GM23338 (cell line): ENCODE data around the gene YPEL2. TPM values are rescaled to one million over a fixed set of nuclear protein-coding genes. Genes with fewer than 3 reads are reported as not detected.

Experiments used
- ATAC-seq: fragments of 200-7000 bp; cut with Tn5 transposase; 3 replicates; pipeline ENCODE4 v1.9.1; 2020
- DNase-seq: peaks from one replicate; pipeline ENCODE4 v3.0.0-alpha.2; 2015; ENCODE audit warnings: low spot score
- H2AFZ ChIP-seq: fragments of 200-600 bp; sonication (generic); 2 replicates; pipeline ENCODE4 v1.8.0; 2016; ENCODE audit warnings: antibody characterized with exemption, mild to moderate bottlenecking, moderate library complexity
- H3F3A ChIP-seq: fragments of 200-600 bp; sonication (generic); replicated peaks from 2 replicates; pipeline ENCODE4 v1.8.0; 2017; ENCODE audit warnings: antibody characterized with exemption, mixed run types, low read depth
- H3K27ac ChIP-seq: fragments of 200-600 bp; sonication (generic); 2 replicates; pipeline ENCODE4 v1.6.1; 2016; ENCODE audit warnings: low read depth
- H3K27me3 ChIP-seq: fragments of 200-600 bp; sonication (generic); 2 replicates; pipeline ENCODE4 v1.8.0; 2016; ENCODE audit warnings: mild to moderate bottlenecking, mixed run types, moderate library complexity; ENCODE audit not compliant: insufficient read depth
- H3K36me3 ChIP-seq: fragments of 200-600 bp; sonication (generic); 2 replicates; pipeline ENCODE4 v1.8.0; 2016; ENCODE audit warnings: mild to moderate bottlenecking; ENCODE audit not compliant: insufficient read depth
- H3K4me1 ChIP-seq: fragments of 200-600 bp; sonication (generic); 2 replicates; pipeline ENCODE4 v1.8.0; 2016; ENCODE audit warnings: mild to moderate bottlenecking, moderate library complexity; ENCODE audit not compliant: insufficient read depth
- H3K4me2 ChIP-seq: fragments of 200-600 bp; sonication (generic); 2 replicates; pipeline ENCODE4 v1.7.1; 2017; ENCODE audit warnings: mixed run types
- H3K4me3 ChIP-seq: fragments of 200-600 bp; sonication (generic); 2 replicates; pipeline ENCODE4 v1.6.1; 2016; ENCODE audit warnings: mixed run types
- H3K79me2 ChIP-seq: fragments of 200-600 bp; sonication (generic); replicated peaks from 2 replicates; pipeline ENCODE4 v1.8.0; 2017; ENCODE audit warnings: mild to moderate bottlenecking; ENCODE audit not compliant: insufficient read depth
- H3K9me2 ChIP-seq: fragments of 200-600 bp; sonication (generic); 2 replicates; pipeline ENCODE4 v1.8.0; 2017; ENCODE audit not compliant: insufficient read depth
- H4K20me1 ChIP-seq: fragments of 200-600 bp; sonication (generic); replicated peaks from 2 replicates; pipeline ENCODE4 v1.8.0; 2017; ENCODE audit warnings: mild to moderate bottlenecking; ENCODE audit not compliant: insufficient read depth
- H3K27ac Mint-ChIP-seq: 2 replicates; pipeline ENCODE4 v1.8.0; 2020; ENCODE audit warnings: inconsistent platforms, mild to moderate bottlenecking, moderate library complexity, mixed read lengths
- H3K27me3 Mint-ChIP-seq: 3 replicates; pipeline ENCODE4 v1.8.0; 2022; ENCODE audit warnings: low read depth, mild to moderate bottlenecking, moderate library complexity, mixed read lengths, inconsistent platforms; ENCODE audit not compliant: insufficient read depth, poor library complexity
- H3K36me3 Mint-ChIP-seq: 3 replicates; pipeline ENCODE4 v1.8.0; 2021; ENCODE audit warnings: low read depth, mild to moderate bottlenecking, inconsistent platforms, moderate library complexity, mixed read lengths
- H3K4me1 Mint-ChIP-seq: 3 replicates; pipeline ENCODE4 v1.8.0; 2020; ENCODE audit warnings: mild to moderate bottlenecking, inconsistent platforms, mixed read lengths
- H3K4me3 Mint-ChIP-seq: 3 replicates; pipeline ENCODE4 v1.8.0; 2021; ENCODE audit warnings: moderate library complexity, mild to moderate bottlenecking, inconsistent platforms, mixed read lengths
- H3K9me3 Mint-ChIP-seq: 3 replicates; pipeline ENCODE4 v1.8.0; 2020; ENCODE audit warnings: moderate library complexity, mild to moderate bottlenecking, inconsistent platforms, mixed read lengths
- CREB1 ChIP-seq: fragments of 250-450 bp; sonication (Bioruptor Pico); IDR thresholded peaks from 2 replicates; pipeline ENCODE4 v1.5.0; 2020; ENCODE audit warnings: low read depth, mild to moderate bottlenecking, moderate library complexity
- EZH2 ChIP-seq: fragments of 200-600 bp; sonication (generic); IDR thresholded peaks from one replicate; pipeline ENCODE4 v1.8.0; 2017; ENCODE audit warnings: antibody characterized with exemption, mild to moderate bottlenecking, low read depth; ENCODE audit not compliant: unreplicated experiment
- EZH2phosphoT487 ChIP-seq: fragments of 200-600 bp; sonication (generic); IDR thresholded peaks from one replicate; pipeline ENCODE4 v1.8.1; 2018; ENCODE audit warnings: antibody characterized with exemption; ENCODE audit not compliant: unreplicated experiment
- JUNB ChIP-seq: IDR thresholded peaks from one replicate; pipeline ENCODE4 v1.6.1; 2016; ENCODE audit warnings: antibody characterized with exemption; ENCODE audit not compliant: unreplicated experiment
- NANOG ChIP-seq: IDR thresholded peaks from 2 replicates; pipeline ENCODE4 v1.6.1; 2016; ENCODE audit warnings: antibody characterized with exemption, borderline replicate concordance
- POLR2AphosphoS5 ChIP-seq: IDR thresholded peaks from 2 replicates; pipeline ENCODE4 v1.6.1; 2016; ENCODE audit warnings: antibody characterized with exemption, low read depth
- REST ChIP-seq: IDR thresholded peaks from one replicate; pipeline ENCODE4 v1.6.1; 2018; ENCODE audit warnings: antibody characterized with exemption; ENCODE audit not compliant: unreplicated experiment
- STAT1 ChIP-seq: IDR thresholded peaks from one replicate; pipeline ENCODE4 v1.6.1; 2016; ENCODE audit warnings: antibody characterized with exemption; ENCODE audit not compliant: unreplicated experiment
- ZNF114 ChIP-seq: fragments of 250-450 bp; sonication (Bioruptor Pico); IDR thresholded peaks from 2 replicates; pipeline ENCODE4 v1.5.0; 2020; ENCODE audit warnings: mild to moderate bottlenecking, moderate library complexity
- ZNF331 ChIP-seq: fragments of 250-450 bp; sonication (Bioruptor Pico); IDR thresholded peaks from 2 replicates; pipeline ENCODE4 v1.5.0; 2020; ENCODE audit warnings: low read depth, mild to moderate bottlenecking, moderate library complexity
- ZNF462 ChIP-seq: fragments of 250-450 bp; sonication (Bioruptor Pico); IDR thresholded peaks from 2 replicates; pipeline ENCODE4 v1.5.0; 2020; ENCODE audit warnings: mild to moderate bottlenecking, moderate library complexity
- polyA plus RNA-seq: library from polyadenylated mRNA; unstranded; fragments of >200 nt; fragmentation: Nextera tagmentation; extraction: Ambion mirVana; gene quantifications from 2 replicates; pipeline ENCODE4 v1.2.1, GENCODE V29; 2016
- total RNA-seq: library from RNA; depleted of rRNA; stranded (reverse); fragments of >200 nt; shearing (Covaris generic); gene quantifications from 2 replicates; pipeline ENCODE4 v1.2.3, GENCODE V29; 2014
- TF ChIP-seq, protein P1 (sequence below): IDR thresholded peaks from 2 replicates; pipeline ENCODE4 v1.6.1; 2016; ENCODE audit warnings: antibody characterized with exemption
- TF ChIP-seq, protein P2 (sequence below), 2 experiments: fragments of 200-600 bp in 1 of 2; sonication (generic) in 1 of 2; conservative IDR thresholded peaks; 2 replicates each; pipeline versions ENCODE4 v1.5.1 to v1.6.1; 2016 to 2017; ENCODE audit warnings: antibody characterized with exemption in 2 of 2, low read depth in 2 of 2, mild to moderate bottlenecking in 2 of 2, moderate library complexity in 1 of 2

Gene YPEL2
- total and polyA plus RNA-seq, 2 experiments from 2014 or later, result 4.1 to 5.2 TPM

DNA sequence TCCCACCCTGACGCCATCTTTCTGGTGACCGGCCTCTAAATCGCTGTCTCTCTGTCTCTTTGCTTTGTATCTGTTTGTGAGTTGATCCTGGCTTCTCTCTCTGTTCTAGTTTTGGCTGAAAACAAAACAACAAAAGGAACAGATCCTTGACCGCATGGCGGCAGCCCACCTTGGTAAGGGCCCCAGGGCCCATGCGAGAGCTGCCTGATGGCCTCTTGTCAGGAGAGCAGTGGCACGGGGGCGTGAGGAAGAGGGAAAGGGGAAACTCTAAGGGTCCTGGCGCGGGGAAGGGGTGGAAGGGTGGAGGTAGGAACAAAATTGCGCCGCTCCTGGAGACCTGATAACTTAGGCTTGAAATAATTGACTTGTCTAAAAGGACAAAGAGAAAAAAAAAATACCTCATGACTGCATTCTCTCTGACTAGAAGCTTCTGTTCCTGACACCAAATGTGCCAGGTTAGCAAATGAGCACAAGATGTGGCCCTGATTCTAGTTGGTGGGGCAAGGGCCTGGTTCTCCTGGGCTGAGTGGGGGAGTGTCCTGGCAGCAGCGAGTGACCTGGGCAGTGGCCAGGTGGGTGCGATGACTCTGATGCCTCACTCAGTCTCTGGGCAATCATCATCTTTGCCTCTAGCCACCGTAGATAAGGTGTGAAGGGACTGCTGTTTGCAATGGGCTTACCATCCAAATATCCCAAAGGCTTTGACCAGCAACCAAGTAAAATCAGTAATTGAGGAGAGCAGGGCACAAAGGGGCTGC, 66.0 kb downstream of the YPEL2 start:
- no peaks in the 10 kb centered on the region for H3K9me2 ChIP-seq
- no peak overlapping the region for H3K27ac ChIP-seq
- no peaks in the 10 kb centered on the region for H3F3A ChIP-seq
- TF ChIP-seq JUNB (no peak), POLR2AphosphoS5 (no peak), EZH2 (no peak), NANOG (no peak), CREB1 (CRISPR knock-in tag) (no peak), ZNF331 (no peak), EZH2phosphoT487 (no peak), STAT1 (no peak), ZNF462 (CRISPR knock-in tag) (no peak), REST (no peak), ZNF114 (no peak)
- TF ChIP-seq, protein P1, sequence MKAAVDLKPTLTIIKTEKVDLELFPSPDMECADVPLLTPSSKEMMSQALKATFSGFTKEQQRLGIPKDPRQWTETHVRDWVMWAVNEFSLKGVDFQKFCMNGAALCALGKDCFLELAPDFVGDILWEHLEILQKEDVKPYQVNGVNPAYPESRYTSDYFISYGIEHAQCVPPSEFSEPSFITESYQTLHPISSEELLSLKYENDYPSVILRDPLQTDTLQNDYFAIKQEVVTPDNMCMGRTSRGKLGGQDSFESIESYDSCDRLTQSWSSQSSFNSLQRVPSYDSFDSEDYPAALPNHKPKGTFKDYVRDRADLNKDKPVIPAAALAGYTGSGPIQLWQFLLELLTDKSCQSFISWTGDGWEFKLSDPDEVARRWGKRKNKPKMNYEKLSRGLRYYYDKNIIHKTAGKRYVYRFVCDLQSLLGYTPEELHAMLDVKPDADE, result no peak
- TF ChIP-seq, protein P2, sequence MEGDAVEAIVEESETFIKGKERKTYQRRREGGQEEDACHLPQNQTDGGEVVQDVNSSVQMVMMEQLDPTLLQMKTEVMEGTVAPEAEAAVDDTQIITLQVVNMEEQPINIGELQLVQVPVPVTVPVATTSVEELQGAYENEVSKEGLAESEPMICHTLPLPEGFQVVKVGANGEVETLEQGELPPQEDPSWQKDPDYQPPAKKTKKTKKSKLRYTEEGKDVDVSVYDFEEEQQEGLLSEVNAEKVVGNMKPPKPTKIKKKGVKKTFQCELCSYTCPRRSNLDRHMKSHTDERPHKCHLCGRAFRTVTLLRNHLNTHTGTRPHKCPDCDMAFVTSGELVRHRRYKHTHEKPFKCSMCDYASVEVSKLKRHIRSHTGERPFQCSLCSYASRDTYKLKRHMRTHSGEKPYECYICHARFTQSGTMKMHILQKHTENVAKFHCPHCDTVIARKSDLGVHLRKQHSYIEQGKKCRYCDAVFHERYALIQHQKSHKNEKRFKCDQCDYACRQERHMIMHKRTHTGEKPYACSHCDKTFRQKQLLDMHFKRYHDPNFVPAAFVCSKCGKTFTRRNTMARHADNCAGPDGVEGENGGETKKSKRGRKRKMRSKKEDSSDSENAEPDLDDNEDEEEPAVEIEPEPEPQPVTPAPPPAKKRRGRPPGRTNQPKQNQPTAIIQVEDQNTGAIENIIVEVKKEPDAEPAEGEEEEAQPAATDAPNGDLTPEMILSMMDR (conservative IDR thresholded peaks at IDR 0.05; ENCODE audit: low read depth in 2 of 2), result no peak
- ATAC-seq (no peak), DNase-seq (no peak)
- H3K27me3 ChIP-seq, result no peaks in the 10 kb centered on the region
- H3K4me3 ChIP-seq, result no peak overlapping the region
- H3K36me3 Mint-ChIP-seq, result peaks cover 28% of the 10 kb centered on the region
- peaks cover 6% of the 10 kb centered on the region for H3K27me3 Mint-ChIP-seq
- H3K27ac Mint-ChIP-seq, result no peak overlapping the region
- no peaks in the 10 kb centered on the region; the same call in 1 of the 3 replicates for H3K4me1 Mint-ChIP-seq
- no peaks in the 10 kb centered on the region for H3K36me3 ChIP-seq
- H4K20me1 ChIP-seq, result no peaks in the 10 kb centered on the region
- H3K4me2 ChIP-seq, result no peak overlapping the region
- no peaks in the 10 kb centered on the region for H3K4me1 ChIP-seq
- peaks cover 15% of the 10 kb centered on the region for H3K9me3 Mint-ChIP-seq
- H3K79me2 ChIP-seq, result no peaks in the 10 kb centered on the region
- H2AFZ ChIP-seq, result no peak overlapping the region
- H3K4me3 Mint-ChIP-seq, result no peak overlapping the region
